CD4-positive, alpha-beta T cell treated with Interleukin-17A for 1 hour (primary cell): ENCODE results near the gene TAF6.

Source experiments
- DNase-seq: peaks from one replicate; pipeline ENCODE4 v3.0.0-alpha.2; 2020

TAF6 gene

GRCh38 chr7:100064162-100064561 is 55.0 kb downstream of the TAF6 start:
- DNase-seq, result no peak

GRCh38 chr7:100063376-100063775 is 55.8 kb downstream of the TAF6 start:
- DNase-seq, result no peak

- DNase-seq, result no peak
These were observed 57.5 kb downstream of the TAF6 start for GRCh38 chr7:100061518-100062193.

GRCh38 chr7:100059251-100059739 is 59.9 kb downstream of the TAF6 start:
- DNase-seq, result no peak
